Hepatocyte (in vitro differentiated cells): Measurements from ENCODE around the gene HJURP.

Experiments used
- CTCF ChIP-seq: fragments of 200-600 bp; sonication (generic); IDR thresholded peaks from 2 replicates; pipeline ENCODE4 v1.5.1; 2016; ENCODE audit warnings: antibody characterized with exemption, mild to moderate bottlenecking; ENCODE audit not compliant: poor library complexity
- EZH2 ChIP-seq: fragments of 200-600 bp; sonication (generic); IDR thresholded peaks from 2 replicates; pipeline ENCODE4 v1.6.1; 2016; ENCODE audit warnings: antibody characterized with exemption, mild to moderate bottlenecking, borderline replicate concordance
- EZH2phosphoT487 ChIP-seq: fragments of 200-600 bp; sonication (generic); IDR thresholded peaks from one replicate; pipeline ENCODE4 v1.6.1; 2018; ENCODE audit warnings: antibody characterized with exemption, mild to moderate bottlenecking, low read depth, moderate library complexity; ENCODE audit not compliant: unreplicated experiment, severe bottlenecking

GRCh38 chr2:233828546-233829192, 25.7 kb downstream of the HJURP start:
- TF ChIP-seq CTCF (no peak), EZH2phosphoT487 (no peak), EZH2 (no peak)
